ENCODE measurements around the gene C15orf40.
A peak's percentile ranks its signal among the peaks of the same experiment; 100 is the strongest.

Gene C15orf40

GRCh38 chr15:82970078-82970686 lies 41.3 kb downstream of the C15orf40 start:
- ChIA-PET POLR2A (no interaction called here), CTCF (interaction anchor here (0.6 to 1.7 kb wide), 3 partner anchors 9 to 41 kb away, joined by 3 to 6 read pairs (median 4); partner anchors contain the start of gene C15orf40)
- H3K4me1 ChIP-seq (ENCODE audit: control insufficient read depth, insufficient read depth, low read length): peaks cover 11% of the 10 kb centered on the region

More at GRCh38 chr15:82970078-82970686, 41.3 kb downstream of the C15orf40 start:
- no peaks in the 10 kb centered on the region for H3K9me3 ChIP-seq (ENCODE audit: control insufficient read depth, insufficient read depth, low read depth, low read length)
- H3K36me3 ChIP-seq (ENCODE audit: control insufficient read depth in 2 of 2, insufficient read depth in 1 of 2, low read length in 2 of 2): no peaks in the 10 kb centered on the region
- H3K4me3 ChIP-seq (ENCODE audit: low read depth, low read length): no peak overlapping the region
- no peak overlapping the region for H3K27ac ChIP-seq (ENCODE audit: extremely low read depth, low read depth, low read length)
- no peak for TF ChIP-seq ZNF513 (tag by site-specific recombination; IDR thresholded peaks at IDR 0.05)
- no peak for TF ChIP-seq CTCF (tag by site-specific recombination; IDR thresholded peaks at IDR 0.05)
- TF ChIP-seq ZFHX2 (tag by site-specific recombination; conservative IDR thresholded peaks at IDR 0.05): no peak
- TF ChIP-seq ZNF391 (tag by site-specific recombination; IDR thresholded peaks at IDR 0.05; ENCODE audit: borderline replicate concordance, low read depth): no peak
- no peak for TF ChIP-seq KLF10 (tag by site-specific recombination; IDR thresholded peaks at IDR 0.05)
- no peak for TF ChIP-seq ZNF155 (tag by site-specific recombination; IDR thresholded peaks at IDR 0.05)
- TF ChIP-seq ZNF2 (tag by site-specific recombination; IDR thresholded peaks at IDR 0.05): no peak
- no peak for TF ChIP-seq AEBP2 (tag by site-specific recombination; IDR thresholded peaks at IDR 0.05; ENCODE audit: borderline replicate concordance)
- no peak for TF ChIP-seq ZNF132 (tag by site-specific recombination; IDR thresholded peaks at IDR 0.05; ENCODE audit: borderline replicate concordance)
- TF ChIP-seq PATZ1 (tag by site-specific recombination; IDR thresholded peaks at IDR 0.05): no peak
- peak; percentile 27; the same call in 1 of the 2 replicates for TF ChIP-seq SP7 (tag by site-specific recombination; IDR thresholded peaks at IDR 0.05)
- 0 out of 2 replicates have a peak, but pooled peaks have one; percentile 15 for TF ChIP-seq ZNF335 (tag by site-specific recombination; conservative IDR thresholded peaks at IDR 0.05)
- TF ChIP-seq TCF7L2 (IDR thresholded peaks at IDR 0.05; ENCODE audit: borderline replicate concordance, low read depth, low read length): peak; percentile 15; the same call in 1 of the 2 replicates
- TF ChIP-seq MEIS1 (CRISPR knock-in tag; IDR thresholded peaks at IDR 0.05; ENCODE audit: borderline replicate concordance): no peak
- TF ChIP-seq ZNF221 (tag by site-specific recombination; IDR thresholded peaks at IDR 0.05; ENCODE audit: borderline replicate concordance): no peak
- no peak for TF ChIP-seq ZNF423 (tag by site-specific recombination; IDR thresholded peaks at IDR 0.05)
- no peak for TF ChIP-seq ZNF266 (tag by site-specific recombination; IDR thresholded peaks at IDR 0.05; ENCODE audit: low read depth)
- TF ChIP-seq ZNF558 (tag by site-specific recombination; IDR thresholded peaks at IDR 0.05): no peak
